Endometrial microvascular endothelial cells (primary cell): ENCODE data around the gene ST8SIA1. TPM values are rescaled to one million over a fixed set of nuclear protein-coding genes. Genes with fewer than 3 reads are reported as not detected.

Experiments
- in situ Hi-C: cut with HindIII; loops from 2 replicates; pipeline ENCODE4 v1.10.0; 2017; ENCODE audit warnings: low sequenced_read_pairs, low pct_unique_long_range_greater_than_20kb; ENCODE audit errors: inconsistent ontology term
- total RNA-seq: library from RNA; depleted of rRNA; stranded (reverse); fragments of >200 nt; gene quantifications from one replicate; pipeline ENCODE4 v1.2.3, GENCODE V29; 2015; ENCODE audit errors: inconsistent ontology term

Gene ST8SIA1
- total RNA-seq, 1 donor from 2014 or later: not detected

- in situ Hi-C loops: no loop called here
These were observed 78.5 kb downstream of the ST8SIA1 start for GRCh38 chr12:22256041-22256441.

GRCh38 chr12:22255097-22255496 lies 79.4 kb downstream of the ST8SIA1 start:
- in situ Hi-C loops: no loop called here

GRCh38 chr12:22254478-22254877 lies 80.0 kb downstream of the ST8SIA1 start:
- in situ Hi-C loops: no loop called here

GRCh38 chr12:22252057-22252456 lies 82.5 kb downstream of the ST8SIA1 start:
- in situ Hi-C loops: no loop called here

GRCh38 chr12:22250762-22251161 lies 83.7 kb downstream of the ST8SIA1 start:
- in situ Hi-C loops: no loop called here

GRCh38 chr12:22248571-22249115 lies 85.9 kb downstream of the ST8SIA1 start:
- in situ Hi-C loops: no loop called here

- in situ Hi-C loops: no loop called here
These were observed 86.4 kb downstream of the ST8SIA1 start for GRCh38 chr12:22248121-22248520.

GRCh38 chr12:22246217-22246846 lies 88.2 kb downstream of the ST8SIA1 start:
- in situ Hi-C loops: no loop called here

- in situ Hi-C loops: no loop called here
These were observed 91.8 kb downstream of the ST8SIA1 start for GRCh38 chr12:22242726-22243125.

GRCh38 chr12:22238211-22238610 lies 96.3 kb downstream of the ST8SIA1 start:
- in situ Hi-C loops: no loop called here

- in situ Hi-C loops: no loop called here
These were observed 99.9 kb downstream of the ST8SIA1 start for GRCh38 chr12:22234561-22234960.

- in situ Hi-C loops: no loop called here
These were observed 102.7 kb downstream of the ST8SIA1 start for GRCh38 chr12:22231836-22232235.

- in situ Hi-C loops: no loop called here
These were observed 103.4 kb downstream of the ST8SIA1 start for GRCh38 chr12:22231078-22231477.

GRCh38 chr12:22230280-22230794 lies 104.2 kb downstream of the ST8SIA1 start:
- in situ Hi-C loops: no loop called here

- in situ Hi-C loops: no loop called here
These were observed 104.7 kb downstream of the ST8SIA1 start for GRCh38 chr12:22229652-22230279.

- in situ Hi-C loops: no loop called here
These were observed 106.3 kb downstream of the ST8SIA1 start for GRCh38 chr12:22228022-22228875.

- in situ Hi-C loops: no loop called here
These were observed 111.2 kb downstream of the ST8SIA1 start for GRCh38 chr12:22223356-22223755.

- in situ Hi-C loops: no loop called here
These were observed 117.0 kb downstream of the ST8SIA1 start for GRCh38 chr12:22217556-22217955.

GRCh38 chr12:22215467-22216253 lies 118.8 kb downstream of the ST8SIA1 start:
- in situ Hi-C loops: no loop called here
